ENCODE results near the gene TNIK.
A peak's percentile ranks its signal among the peaks of the same experiment; 100 is the strongest.

Gene TNIK

GRCh38 chr3:171459942-171460724 is at the start of gene TNIK:
Gene TNIK, minus strand, starts transcription at chr3:171460405. Its CDS starts 342 bp downstream, at chr3:171460063.
- peak; percentile 95 for DNase-seq

DNA sequence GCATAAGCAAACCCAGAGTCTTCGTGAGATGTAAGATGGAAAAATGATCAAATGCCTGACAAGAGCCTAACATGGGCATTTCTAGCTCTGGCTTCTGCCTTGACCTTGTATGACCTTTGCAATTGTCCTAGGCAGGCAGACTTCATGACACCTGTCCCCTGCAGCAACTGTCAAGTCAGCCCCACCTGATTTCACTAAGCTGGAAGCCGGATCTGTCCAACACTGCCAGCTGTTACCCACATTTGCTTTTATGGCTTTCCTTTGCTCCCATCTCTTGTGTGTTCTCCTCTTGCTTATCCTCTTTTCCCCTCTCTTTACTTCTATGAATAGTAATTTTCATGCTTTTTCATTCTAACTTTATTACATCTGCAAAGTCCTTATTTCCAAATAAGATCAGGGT is 48.5 kb upstream of the TNIK start:
- no peak for DNase-seq

GRCh38 chr3:171508206-171508605 is 48.0 kb upstream of the TNIK start:
- DNase-seq: no peak

- DNase-seq: no peak
Measured at GRCh38 chr3:171506743-171507319, 46.6 kb upstream of the TNIK start.

- DNase-seq: no peak
Measured at GRCh38 chr3:171505822-171506333, 45.7 kb upstream of the TNIK start.

DNA sequence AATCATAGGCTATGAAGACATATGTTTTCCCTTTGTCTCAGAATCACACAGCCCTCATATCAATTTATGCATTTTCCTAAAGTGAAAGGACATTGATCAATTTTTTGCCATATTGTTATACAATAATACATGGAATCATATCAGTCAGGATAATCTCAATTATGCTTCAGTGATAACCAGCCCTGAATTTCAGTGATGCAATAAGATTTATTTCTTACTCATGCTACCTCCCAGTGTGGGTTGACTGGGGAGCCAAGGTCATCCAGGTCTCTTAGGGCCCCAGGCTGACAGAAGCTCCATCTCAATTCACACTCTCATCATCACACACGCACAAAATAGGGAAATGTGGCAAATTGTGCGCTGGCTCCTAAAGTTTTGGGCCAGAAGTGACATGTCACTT is 44.2 kb upstream of the TNIK start:
- no peak for DNase-seq

GRCh38 chr3:171503817-171504216 is 43.6 kb upstream of the TNIK start:
- no peak for DNase-seq

GRCh38 chr3:171498921-171499320 is 38.7 kb upstream of the TNIK start:
- DNase-seq: no peak

- DNase-seq: no peak
Measured at GRCh38 chr3:171497468-171497867, 37.3 kb upstream of the TNIK start.

GRCh38 chr3:171495413-171495812 is 35.2 kb upstream of the TNIK start:
- no peak for DNase-seq

- peak; percentile 58 for DNase-seq
Measured at GRCh38 chr3:171494457-171495109, 34.4 kb upstream of the TNIK start.

GRCh38 chr3:171491361-171491760 is 31.2 kb upstream of the TNIK start:
- DNase-seq: peak; percentile 42

DNA sequence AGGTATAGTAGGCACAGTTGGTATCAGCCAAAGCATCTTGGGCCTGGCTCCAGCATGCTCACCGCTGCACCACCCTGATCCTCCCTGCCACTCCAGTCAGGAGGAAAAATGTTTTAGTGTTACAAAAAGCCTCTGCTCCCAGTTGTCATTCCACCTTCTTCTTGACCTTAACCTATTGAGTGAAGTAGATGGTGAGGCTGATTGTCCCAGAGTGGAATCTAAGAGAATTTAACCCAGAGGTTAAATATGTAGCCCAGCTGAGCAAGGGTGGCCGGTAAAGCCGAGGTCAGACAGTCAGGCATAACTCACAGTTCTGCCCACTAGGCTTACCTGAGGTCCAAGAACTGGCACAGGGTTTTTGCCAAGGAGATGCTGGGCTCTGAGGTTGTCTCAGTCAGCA is 30.7 kb upstream of the TNIK start:
- no peak for DNase-seq

DNA sequence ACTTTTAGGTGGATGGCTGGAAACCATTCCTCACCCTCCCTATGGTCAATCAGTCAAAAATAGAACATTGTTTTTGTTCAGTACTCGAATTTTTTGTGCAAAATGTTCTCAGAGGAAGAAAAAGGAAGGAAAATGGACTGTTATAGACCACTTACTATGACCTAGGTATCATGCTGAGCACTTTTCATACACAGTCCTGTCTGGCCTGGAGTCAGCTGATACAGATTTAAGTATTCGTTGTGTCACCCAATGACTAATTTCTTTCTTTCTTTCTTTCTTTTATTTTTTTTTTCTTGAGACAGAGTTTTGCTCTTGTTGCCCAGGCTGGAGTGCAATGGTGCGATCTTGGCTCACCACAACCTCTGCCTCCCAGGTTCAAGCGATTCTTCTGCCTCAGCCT is 29.1 kb upstream of the TNIK start:
- DNase-seq: no peak

GRCh38 chr3:171488479-171488878 is 28.3 kb upstream of the TNIK start:
- no peak for DNase-seq

- DNase-seq: no peak
Measured at GRCh38 chr3:171487382-171487781, 27.2 kb upstream of the TNIK start.

DNA sequence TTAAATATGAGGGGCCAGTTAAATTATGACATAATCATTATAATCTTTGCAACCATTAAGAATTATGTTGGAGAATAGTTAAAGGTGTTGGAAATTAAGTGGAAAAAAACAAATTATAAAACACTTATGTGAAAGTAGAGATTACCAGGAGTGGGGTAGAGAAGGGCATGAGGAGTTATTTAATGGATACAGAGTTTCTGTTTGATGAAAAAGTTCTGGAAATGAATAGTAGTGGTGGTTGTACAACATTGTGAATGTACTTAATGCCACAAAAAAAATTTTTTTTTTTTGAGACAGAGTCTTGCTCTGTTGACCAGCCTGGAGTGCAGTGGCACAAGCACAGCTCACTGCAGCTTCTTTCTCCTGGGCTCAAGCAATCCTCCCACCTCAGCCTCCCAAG is 25.1 kb upstream of the TNIK start:
- no peak for DNase-seq

- DNase-seq: no peak
Measured at GRCh38 chr3:171481011-171481410, 20.8 kb upstream of the TNIK start.

GRCh38 chr3:171480526-171480925 is 20.3 kb upstream of the TNIK start:
- DNase-seq: peak; percentile 66

DNA sequence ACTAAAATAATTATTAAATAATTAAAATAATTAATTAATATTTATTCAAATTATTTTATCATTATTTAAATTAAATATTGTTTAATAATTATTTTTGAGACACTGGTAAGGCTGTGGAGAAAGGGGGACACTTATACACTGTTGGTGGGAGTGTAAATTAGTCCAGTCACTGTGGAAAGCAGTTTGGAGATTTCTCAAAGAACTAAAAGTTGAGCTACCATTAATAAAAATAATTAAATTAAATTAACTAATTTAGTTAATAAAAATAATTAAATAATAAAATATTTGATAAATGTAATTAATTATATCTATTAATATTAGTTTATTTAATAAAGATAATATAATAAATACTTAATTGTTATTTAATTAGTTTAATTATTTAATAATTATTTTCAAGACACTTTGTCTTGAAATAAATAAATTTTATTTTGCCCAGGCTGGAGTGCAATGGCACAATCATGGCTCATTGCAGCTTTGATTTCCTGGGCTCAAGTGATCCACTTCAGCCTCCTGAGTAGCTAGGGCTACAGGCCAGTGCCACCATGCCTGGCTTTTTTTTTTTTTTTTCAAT is 16.4 kb upstream of the TNIK start:
- DNase-seq: no peak

GRCh38 chr3:171472552-171472951 is 12.3 kb upstream of the TNIK start:
- no peak for DNase-seq

DNA sequence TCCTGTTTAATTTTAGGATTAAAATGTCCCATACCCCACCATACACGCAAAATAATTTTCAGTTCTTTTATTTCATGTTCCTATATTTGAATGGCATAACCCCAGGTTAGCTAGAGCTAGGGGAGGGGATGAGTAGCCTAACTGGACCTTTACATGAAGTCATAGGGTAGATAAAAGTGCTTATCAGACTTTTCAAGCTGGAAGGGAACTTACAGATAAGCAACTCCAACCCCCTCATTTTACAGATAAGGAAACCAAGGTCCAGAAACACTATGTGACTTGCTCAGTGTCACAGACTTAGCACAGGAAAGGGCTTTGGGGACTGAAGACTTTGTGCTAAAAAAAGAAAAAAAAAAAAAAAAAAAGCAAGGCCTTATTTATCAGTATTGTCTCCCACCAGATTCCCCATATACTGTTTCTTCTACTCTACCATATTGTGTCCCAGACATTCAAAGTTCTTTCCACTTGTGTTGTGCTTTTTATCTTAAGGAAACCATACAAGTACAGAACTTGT is 10.6 kb upstream of the TNIK start:
- DNase-seq: no peak

- DNase-seq: no peak
Measured at GRCh38 chr3:171469376-171469775, 9.2 kb upstream of the TNIK start.
